Measurements from ENCODE around the gene ECE1.

The ECE1 gene

DNA sequence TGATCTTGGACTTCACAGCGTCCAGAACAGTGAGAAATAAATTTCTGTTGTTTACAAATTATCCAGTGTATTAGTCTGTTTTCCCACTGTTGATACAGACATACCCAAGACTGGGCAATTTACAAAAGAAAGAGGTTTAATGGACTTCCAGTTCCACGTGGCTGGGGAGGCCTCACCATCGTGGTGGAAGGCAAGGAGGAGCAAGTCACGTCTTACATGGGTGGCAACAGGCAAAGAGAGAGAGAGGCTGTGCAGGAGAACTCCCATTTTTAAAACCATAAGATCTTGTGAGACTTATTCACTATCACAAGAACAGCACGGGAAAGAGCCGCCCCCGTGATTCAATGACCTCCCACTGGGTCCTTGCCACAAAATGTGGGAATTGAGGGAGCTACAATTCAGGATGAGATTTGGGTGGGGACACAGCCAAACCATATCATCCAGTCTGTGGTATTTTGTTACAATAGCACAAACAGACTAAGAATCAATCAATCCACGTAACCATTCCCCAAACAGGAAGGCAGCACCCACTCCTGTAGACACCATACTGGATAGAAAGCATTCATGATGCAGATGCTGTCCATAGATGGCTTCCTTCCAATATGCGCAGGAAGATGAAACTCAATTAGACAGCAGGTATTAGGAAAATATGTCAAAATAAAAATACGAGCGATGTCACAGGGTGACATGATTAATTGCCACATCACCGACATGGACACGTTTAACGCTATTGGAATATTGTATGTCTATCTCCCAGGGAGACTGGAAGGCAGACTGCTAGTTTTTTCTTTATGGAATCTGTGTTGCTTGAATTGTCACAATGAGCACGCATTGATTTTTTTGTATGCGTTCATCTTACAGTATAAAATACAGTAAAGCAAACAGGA, 22.8 kb downstream of the ECE1 start:
- DNase-seq (ENCODE audit: low spot score) = no peak

DNA sequence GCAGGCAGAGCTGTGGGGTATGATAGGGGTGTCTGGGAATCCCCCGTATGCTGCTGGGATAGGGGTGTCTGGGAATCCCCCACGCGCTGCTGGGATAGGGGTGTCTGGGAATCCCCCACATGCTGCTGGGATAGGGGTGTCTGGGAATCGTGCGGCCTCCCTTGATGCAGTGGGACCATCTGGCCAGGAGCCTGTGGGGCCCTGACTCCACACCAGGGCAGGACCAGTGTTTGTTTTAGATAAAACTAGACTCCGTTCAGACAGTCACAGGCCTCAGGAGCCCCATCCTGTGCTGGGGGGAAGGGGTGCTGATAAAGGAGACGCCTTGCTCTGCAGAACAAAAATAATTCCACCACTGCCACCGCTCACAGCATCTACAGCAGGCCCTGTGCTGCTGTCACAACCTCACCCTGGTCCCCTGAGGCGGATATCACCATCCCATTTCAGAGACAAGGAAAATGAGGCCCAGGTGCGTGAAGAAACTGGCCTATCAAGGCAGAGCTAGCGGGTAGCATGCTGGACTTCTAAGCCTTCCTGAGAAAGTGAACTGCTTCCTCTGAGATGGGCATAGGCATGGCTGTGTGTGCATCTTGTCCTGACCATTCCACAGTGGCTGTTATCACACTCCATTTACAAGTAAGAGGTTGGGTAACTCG, 24.0 kb downstream of the ECE1 start:
- no peak for DNase-seq (ENCODE audit: low spot score)

DNA sequence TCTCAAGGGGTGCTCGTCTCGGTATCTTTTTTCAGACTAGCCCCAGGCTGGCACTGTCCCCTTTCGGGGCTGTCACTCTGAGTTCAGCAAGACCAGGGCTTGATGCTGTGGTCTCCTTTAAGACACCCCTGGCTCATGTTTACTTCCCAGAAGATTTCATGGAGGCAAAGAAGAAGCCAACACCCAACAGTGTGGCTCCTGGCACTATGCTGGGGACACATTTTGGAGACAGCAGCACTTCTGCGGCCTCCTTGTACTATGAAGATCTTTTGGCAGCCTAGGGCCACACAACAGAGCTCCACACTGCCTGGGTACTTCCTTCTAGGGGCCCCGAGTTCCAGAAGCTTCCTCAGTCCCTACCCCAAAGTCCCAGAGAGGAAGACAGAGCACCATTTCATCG, 24.6 kb downstream of the ECE1 start:
- no peak for DNase-seq (ENCODE audit: low spot score)

DNA sequence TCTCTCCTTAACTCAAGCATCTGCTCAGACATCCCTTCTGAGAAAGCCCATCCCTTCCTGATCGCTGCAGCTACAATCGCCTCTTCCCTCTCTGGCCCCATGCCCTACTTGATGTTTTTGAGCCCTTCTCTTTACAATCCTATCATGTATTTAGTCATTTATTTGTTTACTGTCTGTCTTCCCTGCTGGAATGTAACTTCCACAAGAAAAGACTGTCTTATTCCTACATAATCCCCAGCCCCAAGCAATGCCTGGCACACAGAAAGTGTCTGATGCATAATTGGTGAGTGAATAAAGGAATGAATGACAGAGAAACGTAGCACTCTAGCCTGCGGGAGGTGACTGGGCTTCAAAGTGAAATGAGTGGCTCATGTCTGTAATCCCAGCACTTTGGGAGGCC, 25.4 kb downstream of the ECE1 start:
- no peak for DNase-seq (ENCODE audit: low spot score)

DNA sequence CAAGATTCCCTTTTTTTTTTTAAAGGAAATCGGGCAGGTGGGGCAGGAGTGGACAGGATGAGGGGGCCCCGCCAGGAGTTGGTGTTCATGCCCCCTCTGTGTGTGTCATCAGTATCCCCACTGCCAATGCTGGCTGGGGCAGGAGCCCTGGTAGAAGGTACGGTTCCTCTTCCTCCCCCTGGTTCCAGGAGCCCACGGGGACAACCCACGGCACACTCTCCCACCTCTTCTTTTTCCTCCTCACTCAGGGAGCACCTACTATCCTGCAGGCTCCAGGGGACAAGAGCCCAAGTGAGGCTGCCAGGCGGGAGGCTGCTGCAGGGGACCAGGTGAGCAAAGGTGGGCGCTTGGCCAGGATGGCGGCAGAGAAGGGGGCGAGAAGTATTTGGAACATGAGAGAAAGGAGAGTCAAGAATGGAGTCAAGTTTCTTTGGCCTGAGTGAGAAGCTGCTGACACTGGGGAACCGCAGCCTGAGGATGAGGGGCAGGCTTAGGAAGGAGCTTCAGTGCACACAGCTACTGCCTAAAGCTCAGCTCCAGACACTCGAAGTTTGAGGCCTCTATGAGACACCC, 26.5 kb downstream of the ECE1 start:
- no peak for DNase-seq (ENCODE audit: low spot score)

DNA sequence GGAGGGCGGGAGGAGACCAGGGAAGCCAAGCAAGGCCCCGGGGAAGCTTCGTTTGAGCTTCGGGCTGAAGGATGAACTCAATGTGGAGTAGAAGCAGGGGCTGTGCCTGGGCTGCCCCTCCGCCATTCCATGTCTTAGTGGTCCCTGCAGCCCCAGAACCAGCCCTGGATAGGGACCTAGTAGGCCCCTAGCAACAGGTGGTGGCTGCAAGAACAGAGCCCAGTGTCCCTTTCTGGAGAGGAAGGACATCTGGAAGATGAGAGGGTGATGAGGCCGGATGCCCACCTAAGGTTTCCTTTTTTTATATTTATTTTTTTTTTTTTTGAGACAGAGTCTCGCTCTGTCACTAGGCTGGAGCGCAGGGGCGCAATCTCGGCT, 27.2 kb downstream of the ECE1 start:
- DNase-seq (ENCODE audit: low spot score) = no peak

DNA sequence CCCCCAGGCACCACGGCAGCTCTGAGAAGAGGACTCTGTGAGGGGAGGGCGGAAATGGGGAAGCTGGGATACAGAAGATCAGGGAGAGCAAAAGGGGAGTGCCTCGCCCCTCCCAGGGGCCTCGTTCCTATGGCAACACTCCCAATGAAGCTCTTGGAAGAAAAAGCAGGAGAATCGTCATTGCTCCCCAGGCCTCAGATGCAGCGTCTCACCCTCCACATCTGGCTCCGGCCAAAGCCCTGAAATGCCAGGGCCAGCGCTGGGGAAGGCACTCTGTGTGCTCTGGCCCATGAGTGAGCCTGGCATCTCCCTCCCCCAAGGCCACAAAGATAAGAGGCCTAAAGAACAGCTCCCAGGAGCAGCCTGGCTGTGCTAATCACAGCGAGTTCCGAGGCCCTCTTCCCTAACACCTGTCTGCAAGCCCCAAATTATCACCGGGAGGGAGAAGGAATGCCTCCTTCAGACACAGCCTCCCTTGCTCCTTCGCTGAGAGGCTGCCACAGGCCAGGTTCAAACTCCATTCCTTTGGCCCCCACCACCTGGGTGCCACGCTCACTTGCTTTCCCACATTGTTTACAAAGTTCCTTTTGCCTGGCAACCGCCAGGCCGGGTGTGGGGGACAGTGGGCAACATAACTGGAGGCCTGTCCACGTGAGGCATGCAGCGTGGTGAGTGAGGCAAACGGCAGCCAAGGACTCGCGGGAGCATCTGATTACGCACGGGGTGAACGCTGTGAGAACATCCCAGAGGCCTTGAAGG, 27.8 kb downstream of the ECE1 start:
- DNase-seq (ENCODE audit: low spot score) = no peak

DNA sequence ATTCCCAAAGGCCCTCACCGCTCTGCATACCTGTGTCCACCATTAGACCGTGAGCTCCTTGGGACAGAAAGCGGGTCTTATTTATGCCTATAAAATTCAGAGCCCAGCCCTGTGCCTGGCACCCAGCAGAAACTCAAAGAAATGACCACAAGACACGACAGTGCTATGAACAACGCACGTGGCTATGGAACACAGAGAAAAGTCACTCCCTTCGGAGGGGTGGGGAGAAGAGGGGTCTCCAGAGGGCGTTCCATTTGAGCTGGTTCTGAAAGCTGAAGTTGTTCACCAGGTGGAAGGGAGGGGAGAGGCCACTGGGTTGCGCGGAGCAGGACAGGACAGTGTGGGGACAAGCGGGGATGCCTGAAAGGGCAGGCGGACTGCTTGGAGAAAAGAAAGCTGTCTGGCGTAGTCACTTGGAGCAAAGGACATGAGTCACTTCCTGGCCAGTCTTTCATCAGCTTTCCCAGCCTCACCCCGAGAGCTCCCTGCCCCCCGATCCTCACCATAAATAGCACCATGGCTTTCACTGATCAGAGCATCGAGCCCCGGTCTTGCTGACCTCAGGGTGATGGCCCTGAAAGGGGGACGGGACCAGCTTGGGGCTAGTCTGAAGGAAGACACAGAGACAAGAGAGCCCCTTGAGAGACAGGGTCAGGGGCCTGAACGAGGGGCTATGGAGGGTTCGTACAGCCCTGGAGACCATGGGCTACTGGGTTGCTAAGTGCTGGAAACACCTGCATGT, 28.5 kb downstream of the ECE1 start:
- no peak for DNase-seq (ENCODE audit: low spot score)

DNA sequence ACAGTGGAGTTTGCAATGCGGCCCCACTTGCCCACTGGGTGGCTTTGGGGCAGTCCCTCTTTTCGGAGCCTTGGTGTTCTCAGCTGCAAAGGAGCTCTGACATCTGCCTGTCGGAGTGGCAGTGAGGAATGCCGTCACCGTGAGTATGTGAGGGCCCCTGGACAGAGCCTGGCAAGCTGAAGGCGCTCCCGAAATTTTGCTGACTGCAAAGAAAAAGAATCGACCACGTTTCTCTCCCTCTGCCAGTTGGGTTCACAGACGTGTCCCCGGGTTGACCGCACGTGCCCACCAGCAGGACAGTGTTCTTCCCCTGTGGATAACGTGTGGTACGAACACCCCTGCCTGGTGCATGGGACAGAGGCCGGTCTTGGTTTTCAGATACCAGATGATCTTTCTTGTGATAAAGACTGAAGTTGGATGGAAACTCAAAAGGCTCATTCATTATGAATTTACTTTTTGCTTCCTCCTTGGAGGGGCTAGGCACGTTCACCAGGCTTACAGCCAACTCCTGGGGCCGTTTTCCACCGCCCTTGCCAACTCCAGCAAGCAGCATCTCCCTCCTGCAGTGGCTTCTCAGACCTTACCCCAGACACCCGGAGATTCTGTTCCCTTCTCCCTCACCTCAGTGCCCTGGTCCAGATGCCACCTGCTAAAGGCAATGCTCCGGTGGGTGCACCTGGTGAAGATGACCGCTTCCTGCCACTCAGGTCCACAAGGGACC, 29.7 kb downstream of the ECE1 start:
- no peak for DNase-seq (ENCODE audit: low spot score)

DNA sequence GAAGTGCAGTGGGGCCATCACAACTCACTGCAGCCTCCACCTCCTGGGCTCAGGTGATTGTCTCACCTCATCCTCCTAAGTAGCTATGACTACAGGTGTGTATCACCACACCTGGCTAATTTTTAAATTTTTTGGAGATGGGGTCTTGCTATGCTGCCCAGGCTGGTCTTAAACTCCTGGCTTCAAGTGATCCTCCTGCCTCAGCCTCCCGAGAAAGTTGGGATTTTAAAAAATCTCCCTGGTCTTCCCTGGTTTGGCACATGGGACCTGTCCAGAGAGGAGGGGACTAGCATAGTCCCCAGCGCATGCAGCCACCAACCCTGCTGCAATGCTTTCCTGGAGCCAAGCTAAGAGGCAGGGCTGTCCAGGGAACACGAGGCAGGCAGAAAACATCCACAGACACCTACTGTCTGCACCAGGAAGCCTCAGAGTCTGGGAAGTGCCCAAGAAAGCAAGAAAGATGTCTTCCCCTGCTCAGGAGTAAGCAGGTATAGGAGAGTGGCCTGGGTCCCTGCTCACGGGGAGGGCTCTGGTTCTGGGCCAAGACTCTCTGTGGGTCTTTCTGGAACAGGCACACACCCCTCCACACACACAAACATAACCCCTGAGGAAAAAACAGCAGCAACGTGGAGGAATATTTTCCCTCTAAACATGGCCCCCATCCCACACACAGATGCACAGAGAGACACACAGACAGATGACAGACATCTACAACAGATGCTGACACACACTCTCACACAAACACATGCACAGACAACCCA, 30.8 kb downstream of the ECE1 start:
- DNase-seq (ENCODE audit: low spot score) = no peak

DNA sequence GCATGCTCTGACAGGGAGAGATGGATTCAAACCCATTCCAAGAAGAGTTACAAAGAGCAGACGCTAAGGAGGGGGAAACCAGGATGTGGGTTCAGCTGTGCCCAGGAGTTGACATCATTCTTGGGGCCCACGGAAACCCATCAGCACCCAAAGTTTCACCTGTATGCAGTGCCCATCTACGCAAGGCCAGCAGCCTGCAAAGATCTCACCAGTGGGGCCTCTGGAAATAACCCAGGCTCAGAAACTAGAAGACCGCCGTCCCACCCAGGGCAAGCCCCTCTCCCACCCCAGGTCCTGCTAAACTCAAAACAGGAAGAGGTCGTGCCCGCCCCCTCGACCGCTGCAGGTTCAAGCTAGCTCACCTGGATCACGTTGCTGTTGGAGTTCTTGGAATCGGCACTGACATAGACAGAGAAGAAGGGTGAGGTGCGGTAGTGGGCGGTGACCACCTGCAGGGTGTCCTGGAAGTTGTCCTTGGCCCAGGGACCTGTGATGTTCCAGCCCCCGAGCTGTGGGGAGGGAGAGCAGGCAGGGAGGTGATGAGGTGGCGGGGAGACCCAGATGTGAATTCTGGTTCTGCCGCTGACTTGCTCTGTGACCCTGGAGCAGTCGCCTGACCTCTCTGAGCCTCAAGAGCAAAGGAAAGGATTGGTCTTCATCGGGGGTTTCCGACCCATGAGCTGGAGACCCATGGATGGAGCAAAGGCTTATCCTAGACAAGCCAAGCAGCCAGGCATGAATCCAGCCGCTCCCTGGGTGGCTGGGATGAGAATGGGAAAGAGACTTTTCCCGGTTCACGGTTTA, 31.7 kb downstream of the ECE1 start:
- no peak for DNase-seq (ENCODE audit: low spot score)

DNA sequence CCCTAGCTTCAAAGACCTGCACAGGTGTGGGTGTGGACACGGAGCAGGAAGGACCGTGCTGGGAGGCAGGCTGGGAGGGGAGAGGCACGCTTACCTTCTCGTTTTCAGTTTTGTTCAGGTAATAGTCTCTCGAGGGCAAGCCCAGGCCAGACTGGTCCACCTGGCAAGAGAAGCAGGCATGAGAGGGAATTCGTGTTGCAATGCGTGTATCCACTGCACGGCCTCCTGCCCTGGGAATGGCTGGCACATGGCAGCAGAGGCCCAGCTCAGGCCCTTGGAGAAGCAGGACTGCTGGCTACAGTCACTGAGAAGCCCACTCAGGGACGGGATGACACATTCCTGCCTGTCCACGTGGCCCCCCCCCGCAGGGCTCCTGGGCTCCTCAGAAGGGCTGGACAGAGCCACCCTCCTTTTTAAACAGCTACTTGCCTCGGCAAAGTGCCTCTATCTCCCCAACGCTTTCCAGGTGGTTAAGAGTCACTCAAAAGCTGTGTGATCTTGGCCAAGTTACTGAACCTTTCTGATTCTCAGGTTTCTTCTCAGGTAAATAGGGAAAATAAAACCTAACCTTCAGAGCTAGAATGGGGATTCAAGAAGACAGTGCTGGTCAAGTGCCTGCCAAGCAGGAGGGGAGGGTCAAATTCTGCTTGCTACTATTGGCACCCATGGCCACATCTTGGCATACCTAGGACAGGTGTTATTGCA, 32.7 kb downstream of the ECE1 start:
- DNase-seq (ENCODE audit: low spot score) = no peak

DNA sequence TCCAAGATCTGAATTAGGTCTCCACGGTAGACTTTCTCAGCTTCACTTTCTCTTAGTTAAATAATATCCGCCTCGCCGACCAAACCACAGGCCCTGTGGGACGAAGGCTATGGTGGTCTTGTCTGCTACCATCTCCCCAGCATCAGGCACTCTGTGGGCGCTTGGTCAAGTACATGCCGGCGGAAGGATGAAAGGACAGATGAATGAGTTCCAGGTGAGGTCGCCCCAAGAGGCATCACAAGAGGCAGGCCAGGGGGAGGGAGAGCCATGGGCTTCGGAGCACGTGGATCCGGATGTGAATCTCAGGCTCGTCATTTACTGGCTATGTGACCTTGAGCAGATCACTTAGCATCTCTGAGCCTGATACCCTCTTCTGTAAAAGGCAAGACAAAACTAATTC, 33.5 kb downstream of the ECE1 start:
- DNase-seq (ENCODE audit: low spot score) = no peak

DNA sequence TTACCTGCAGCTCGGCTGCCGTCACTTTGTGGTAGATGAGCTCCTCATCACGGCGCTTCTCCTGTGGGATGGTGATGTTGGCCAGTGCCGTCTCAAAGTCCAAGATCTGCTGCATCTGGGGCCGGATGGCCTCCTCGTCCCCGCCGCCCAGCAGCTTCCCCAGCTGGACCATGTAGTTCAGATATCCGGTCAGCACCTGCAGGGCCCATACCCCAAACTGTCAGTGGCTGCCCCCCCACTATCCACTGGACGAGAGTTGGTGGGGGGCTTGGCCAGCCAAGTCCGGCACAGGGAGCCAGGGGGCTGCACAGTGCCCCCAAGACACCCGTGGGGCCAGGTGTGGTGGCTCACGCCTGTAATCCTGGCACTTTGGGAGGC, 34.3 kb downstream of the ECE1 start:
- no peak for DNase-seq (ENCODE audit: low spot score)

DNA sequence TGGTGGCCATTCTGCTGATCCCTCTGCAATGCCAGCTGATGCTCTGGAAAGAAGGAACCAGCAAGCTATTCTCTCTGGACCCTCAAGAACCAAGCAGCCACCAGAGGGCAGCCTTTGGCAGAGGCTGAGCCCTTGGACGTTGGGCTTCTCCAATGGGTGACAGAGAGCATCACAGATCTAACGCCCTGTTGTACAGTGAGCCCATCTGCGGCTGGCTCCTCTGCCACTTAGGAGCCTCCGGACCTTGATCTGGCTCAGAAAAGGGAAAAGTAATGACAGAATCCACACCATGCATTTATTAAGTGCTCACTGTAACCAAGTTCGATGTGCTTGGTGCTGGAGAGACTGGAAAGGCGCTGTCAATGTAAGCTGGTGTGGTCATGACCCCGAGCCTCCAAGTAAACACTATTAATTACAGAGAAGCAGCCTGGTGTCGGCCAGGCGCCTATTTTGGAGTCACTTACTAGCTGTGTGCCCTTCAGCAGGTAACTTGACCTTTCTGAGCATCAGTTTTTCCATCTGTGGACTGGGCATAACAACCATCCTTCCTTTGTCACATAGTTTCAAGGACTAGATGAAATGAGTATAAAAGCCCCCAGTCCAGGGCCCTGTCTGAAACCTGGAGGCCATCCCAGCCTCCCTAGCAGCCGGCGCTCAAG, 34.9 kb downstream of the ECE1 start:
- peak; percentile 79 for DNase-seq (ENCODE audit: low spot score)

DNA sequence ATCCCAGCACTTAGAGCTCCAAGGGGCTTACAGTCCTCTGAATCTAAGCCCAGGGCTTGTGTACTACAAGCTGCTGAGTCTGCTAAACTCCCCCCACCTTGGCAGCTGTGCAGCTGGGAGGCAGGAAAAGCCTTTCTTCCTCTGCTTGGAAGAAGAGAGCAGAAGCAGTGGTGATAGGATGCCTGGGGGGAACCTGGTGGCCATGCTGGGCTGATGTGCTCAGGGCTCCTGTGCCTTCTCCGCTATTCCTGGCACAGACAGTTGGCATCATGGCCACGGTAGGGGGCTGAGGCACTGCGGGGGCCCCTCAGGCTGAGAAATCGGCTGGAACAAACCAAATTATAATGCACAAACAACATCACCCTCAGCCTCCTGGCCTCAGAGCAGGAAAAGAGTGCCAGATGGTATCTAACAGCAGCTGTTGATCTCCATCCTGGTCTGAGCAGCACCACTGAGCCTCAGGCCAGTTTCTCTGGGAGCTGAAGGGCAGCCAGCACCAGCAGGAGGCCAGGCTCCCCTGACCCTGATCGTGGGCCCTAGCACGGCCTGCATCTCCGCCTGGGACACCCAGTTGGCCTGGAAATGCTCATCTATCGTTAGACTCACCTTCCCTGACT, 35.8 kb downstream of the ECE1 start:
- peak; percentile 81 for DNase-seq (ENCODE audit: low spot score)

DNA sequence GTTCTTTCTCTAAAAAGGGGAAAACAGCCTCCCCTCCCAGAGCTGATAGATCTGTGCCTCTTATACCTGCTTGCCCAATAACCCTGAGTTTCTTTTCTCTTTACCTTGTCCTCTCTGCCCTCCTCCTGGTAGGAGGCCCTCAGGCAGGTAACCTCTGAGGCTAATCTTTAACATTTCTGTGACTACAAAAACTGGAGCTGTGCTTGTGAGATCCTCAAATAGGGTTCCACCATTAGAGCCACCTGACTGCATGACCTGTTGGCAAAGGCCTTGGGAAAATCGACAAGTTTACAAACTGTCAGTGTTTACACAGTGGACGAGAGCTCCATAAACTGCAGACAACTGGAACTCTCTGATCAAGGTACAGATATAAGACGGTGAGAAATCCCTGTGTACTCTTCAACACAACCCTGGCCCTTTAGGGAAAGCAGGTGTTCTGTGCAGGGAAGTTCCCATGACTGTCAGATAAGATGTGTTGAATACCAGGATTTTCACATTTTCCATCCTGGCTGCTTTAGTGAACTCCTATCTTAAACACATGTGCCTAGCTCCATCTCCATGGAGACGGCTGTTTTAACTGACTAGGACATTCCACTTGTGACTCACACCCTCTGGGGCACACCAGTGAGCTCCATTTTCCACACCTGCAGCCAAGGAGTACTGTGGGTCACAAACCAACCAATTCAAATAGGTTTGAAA, 38.3 kb downstream of the ECE1 start:
- DNase-seq (ENCODE audit: low spot score) = no peak

Data from D341Med (cell line).